Skeletal muscle satellite cell (primary cell): ENCODE data around the gene PDXK.

Experiments
- H3K27me3 ChIP-seq: 2 replicates; pipeline ENCODE4 v1.7.0; 2013; ENCODE audit warnings: low read length; ENCODE audit not compliant: control insufficient read depth, insufficient read depth
- H3K36me3 ChIP-seq: 2 replicates; pipeline ENCODE4 v1.7.0; 2013; ENCODE audit warnings: mild to moderate bottlenecking, control low read depth, low read length; ENCODE audit not compliant: insufficient read depth
- H3K4me1 ChIP-seq: 2 replicates; pipeline ENCODE4 v1.7.0; 2013; ENCODE audit warnings: low read length; ENCODE audit not compliant: control insufficient read depth, insufficient read depth
- H3K4me2 ChIP-seq: 2 replicates; pipeline ENCODE4 v1.7.0; 2013; ENCODE audit warnings: mild to moderate bottlenecking, low read length
- H3K4me3 ChIP-seq: 2 replicates; pipeline ENCODE4 v1.7.0; 2013; ENCODE audit warnings: low read length
- H3K9ac ChIP-seq: 2 replicates; pipeline ENCODE4 v1.7.0; 2013; ENCODE audit warnings: mild to moderate bottlenecking, low read depth, low read length, moderate library complexity
- H3K9me3 ChIP-seq: replicated peaks from 2 replicates; pipeline ENCODE4 v1.7.0; 2013; ENCODE audit warnings: mild to moderate bottlenecking, control low read depth, low read length

The PDXK gene

GRCh38 chr21:43770066-43770655, 51.2 kb downstream of the PDXK start:
- H3K4me2 ChIP-seq = no peak overlapping the region
- H3K4me3 ChIP-seq = no peak overlapping the region
- H3K9ac ChIP-seq = no peak overlapping the region
- H3K27me3 ChIP-seq = no peaks in the 10 kb centered on the region
- H3K4me1 ChIP-seq = peaks cover 18% of the 10 kb centered on the region
- H3K9me3 ChIP-seq = no peaks in the 10 kb centered on the region
- H3K36me3 ChIP-seq = peaks cover 23% of the 10 kb centered on the region

DNA sequence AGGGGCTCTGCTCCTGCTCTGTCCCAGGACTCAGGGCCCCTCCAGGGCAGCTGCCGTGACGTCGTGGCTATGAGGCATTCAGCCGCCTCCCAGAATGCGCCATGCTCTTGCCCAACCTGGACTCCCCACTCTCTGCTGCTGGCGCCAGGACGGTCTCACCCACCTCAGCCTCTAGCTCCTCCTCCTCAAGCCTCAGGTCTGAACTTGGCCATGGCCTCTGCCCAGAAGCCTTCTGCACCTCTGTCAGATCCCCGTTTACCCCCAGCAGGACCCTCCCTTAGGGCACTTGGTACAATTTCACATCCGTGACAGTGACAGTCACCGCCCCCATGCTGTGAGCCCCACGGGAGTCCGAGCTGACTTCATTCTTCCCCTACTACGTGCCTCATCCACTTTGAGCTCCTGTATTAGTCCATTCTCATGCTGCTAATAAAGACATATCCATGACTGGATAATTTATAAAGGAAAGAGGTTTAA, 52.3 kb downstream of the PDXK start:
- Histone ChIP-seq H3K4me1 (peaks cover 21% of the 10 kb centered on the region), H3K9ac (no peak overlapping the region), H3K4me3 (no peak overlapping the region), H3K27me3 (no peaks in the 10 kb centered on the region), H3K36me3 (peaks cover 23% of the 10 kb centered on the region), H3K4me2 (no peak overlapping the region), H3K9me3 (no peaks in the 10 kb centered on the region)

DNA sequence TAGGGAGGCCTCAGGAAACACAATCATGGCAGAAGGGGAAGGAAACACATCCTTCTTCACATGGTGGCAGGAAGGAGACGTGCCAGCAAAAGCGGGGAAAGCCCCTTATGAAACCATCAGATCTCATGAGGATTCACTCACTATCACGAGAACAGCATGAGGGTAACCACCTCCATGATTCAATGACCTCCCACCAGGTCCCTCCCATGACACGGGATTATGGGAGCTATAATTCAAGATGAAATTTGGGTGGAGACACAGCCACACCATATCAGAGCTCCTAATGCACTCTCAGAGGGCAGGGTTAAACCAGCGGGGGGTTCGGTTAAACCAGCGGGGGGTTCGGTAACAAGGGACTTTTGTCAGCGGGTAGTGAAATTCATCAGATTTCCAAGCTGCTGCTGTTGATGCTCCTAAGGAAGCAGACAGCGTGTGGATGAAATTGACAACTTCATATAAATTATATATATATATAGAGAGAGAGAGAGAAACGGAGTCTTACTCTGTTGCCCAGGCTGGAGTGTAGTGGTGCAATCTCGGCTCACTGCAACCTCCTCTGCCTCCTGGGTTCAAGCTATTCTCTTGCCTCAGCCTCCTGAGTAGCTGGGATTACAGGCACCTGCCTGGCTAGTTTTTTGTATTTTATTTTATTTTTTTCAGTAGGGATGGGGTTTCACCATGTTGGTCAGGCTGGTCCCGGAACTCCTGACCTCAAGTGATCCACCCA, 52.9 kb downstream of the PDXK start:
- H3K36me3 ChIP-seq = peaks cover 23% of the 10 kb centered on the region
- H3K4me2 ChIP-seq = no peak overlapping the region
- H3K9me3 ChIP-seq = no peaks in the 10 kb centered on the region
- no peak overlapping the region for H3K4me3 ChIP-seq
- H3K9ac ChIP-seq = no peak overlapping the region
- H3K27me3 ChIP-seq = no peaks in the 10 kb centered on the region
- H3K4me1 ChIP-seq = peaks cover 21% of the 10 kb centered on the region

- no peaks in the 10 kb centered on the region for H3K9me3 ChIP-seq
- no peaks in the 10 kb centered on the region for H3K27me3 ChIP-seq
- H3K36me3 ChIP-seq = peaks cover 23% of the 10 kb centered on the region
- no peak overlapping the region for H3K4me2 ChIP-seq
- peaks cover 18% of the 10 kb centered on the region for H3K4me1 ChIP-seq
- H3K9ac ChIP-seq = no peak overlapping the region
- H3K4me3 ChIP-seq = no peak overlapping the region
Measured at GRCh38 chr21:43772425-43772821, 53.5 kb downstream of the PDXK start.

DNA sequence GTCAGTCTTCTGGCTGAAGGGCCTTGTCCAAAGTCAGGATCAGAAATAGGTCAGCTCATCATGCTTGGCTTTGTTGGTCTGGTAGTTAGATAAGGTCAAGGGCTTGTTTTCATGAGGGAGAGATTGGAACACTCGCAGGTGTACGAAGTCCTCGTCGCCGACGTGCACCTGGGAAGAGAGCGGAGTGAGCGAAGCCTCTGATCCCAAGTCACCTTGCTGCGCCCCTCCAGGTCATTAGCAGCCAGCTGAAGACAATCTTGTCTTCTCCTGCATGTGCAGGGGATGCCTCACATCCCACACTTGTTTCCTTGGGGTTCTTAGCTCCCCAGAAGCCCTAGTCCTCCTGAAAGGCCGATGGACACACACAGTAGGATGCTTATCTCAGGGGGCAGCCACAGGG, 55.2 kb downstream of the PDXK start:
- peak overlapping the region; percentile 97 for H3K4me2 ChIP-seq
- no peaks in the 10 kb centered on the region for H3K27me3 ChIP-seq
- no peaks in the 10 kb centered on the region for H3K9me3 ChIP-seq
- peak overlapping the region; percentile 96 for H3K4me3 ChIP-seq
- no peak overlapping the region for H3K9ac ChIP-seq
- H3K4me1 ChIP-seq = peaks cover 6% of the 10 kb centered on the region
- peaks cover 23% of the 10 kb centered on the region for H3K36me3 ChIP-seq

GRCh38 chr21:43775190-43775589, 56.3 kb downstream of the PDXK start:
- Histone ChIP-seq H3K9ac (peak overlapping the region; percentile 94), H3K4me2 (peak overlapping the region; percentile 97)

GRCh38 chr21:43775795-43776430, 57.0 kb downstream of the PDXK start, which contains the start of gene CSTB:
Gene CSTB (minus strand): TSS chr21:43776308. CDS start chr21:43776269, 39 bp downstream.
- Histone ChIP-seq H3K27me3 (no peaks in the 10 kb centered on the region), H3K4me1 (peaks cover 6% of the 10 kb centered on the region), H3K4me3 (peak within 1 kb of the TSS; percentile 96), H3K36me3 (peaks cover 23% of the 10 kb centered on the region), H3K9ac (peak within 1 kb of the TSS; percentile 94), H3K9me3 (no peaks in the 10 kb centered on the region), H3K4me2 (peak within 1 kb of the TSS; percentile 97)

More at GRCh38 chr21:43775190-43775589, 56.3 kb downstream of the PDXK start:
- peaks cover 23% of the 10 kb centered on the region for H3K36me3 ChIP-seq
- no peaks in the 10 kb centered on the region for H3K27me3 ChIP-seq
- H3K4me3 ChIP-seq = peak overlapping the region; percentile 96
- no peaks in the 10 kb centered on the region for H3K9me3 ChIP-seq
- H3K4me1 ChIP-seq = peaks cover 6% of the 10 kb centered on the region

GRCh38 chr21:43777953-43778352, 59.0 kb downstream of the PDXK start:
- Histone ChIP-seq H3K9me3 (no peaks in the 10 kb centered on the region), H3K27me3 (no peaks in the 10 kb centered on the region), H3K4me1 (peaks cover 6% of the 10 kb centered on the region), H3K4me2 (no peak overlapping the region), H3K36me3 (peaks cover 18% of the 10 kb centered on the region), H3K4me3 (no peak overlapping the region), H3K9ac (no peak overlapping the region)

DNA sequence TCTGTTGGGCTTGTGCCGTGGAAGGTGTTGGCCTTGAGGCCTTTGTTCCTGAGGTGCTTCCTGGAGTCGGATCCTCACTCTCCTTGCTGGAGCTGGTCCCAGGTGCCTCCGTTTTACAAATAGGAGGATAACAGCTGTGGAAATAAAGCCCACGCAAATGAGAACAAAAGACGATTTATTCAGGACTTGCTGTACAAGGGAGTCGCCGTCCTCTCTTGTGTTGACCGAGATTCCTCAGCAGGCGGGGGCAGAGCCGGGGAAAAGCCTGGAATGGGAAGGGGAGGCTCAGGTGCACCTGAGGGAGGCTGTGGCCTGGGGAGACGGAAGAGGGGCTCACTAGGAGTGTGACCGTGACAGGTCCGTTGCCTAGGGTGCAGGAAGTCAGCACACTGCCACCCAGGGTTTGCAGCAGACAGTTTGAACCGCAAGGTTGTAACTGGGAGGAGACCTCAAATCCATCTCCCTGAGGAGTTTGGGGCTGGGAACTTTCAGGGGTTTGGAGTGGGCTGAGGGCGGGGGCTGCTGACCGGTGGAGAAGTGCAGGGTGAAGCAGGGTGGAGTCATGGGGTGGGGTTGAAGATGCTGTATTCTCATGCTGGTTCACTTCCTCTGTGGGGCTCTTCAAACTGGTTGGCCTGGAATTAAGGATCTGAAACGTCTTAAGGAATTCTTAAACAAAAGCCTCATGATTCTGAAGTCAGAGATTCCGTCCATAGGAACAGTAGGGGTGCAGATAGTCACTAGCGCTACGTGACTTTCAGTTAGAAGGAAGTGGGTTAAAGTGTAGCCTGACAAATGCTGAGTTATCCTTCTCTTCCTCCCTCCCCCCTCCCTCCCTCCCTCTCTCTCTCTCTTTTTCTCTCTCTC, 59.8 kb downstream of the PDXK start:
- H3K9me3 ChIP-seq = no peaks in the 10 kb centered on the region
- no peak overlapping the region for H3K4me3 ChIP-seq
- no peak overlapping the region for H3K9ac ChIP-seq
- peaks cover 6% of the 10 kb centered on the region for H3K4me1 ChIP-seq
- no peak overlapping the region for H3K4me2 ChIP-seq
- peaks cover 10% of the 10 kb centered on the region for H3K36me3 ChIP-seq
- no peaks in the 10 kb centered on the region for H3K27me3 ChIP-seq

DNA sequence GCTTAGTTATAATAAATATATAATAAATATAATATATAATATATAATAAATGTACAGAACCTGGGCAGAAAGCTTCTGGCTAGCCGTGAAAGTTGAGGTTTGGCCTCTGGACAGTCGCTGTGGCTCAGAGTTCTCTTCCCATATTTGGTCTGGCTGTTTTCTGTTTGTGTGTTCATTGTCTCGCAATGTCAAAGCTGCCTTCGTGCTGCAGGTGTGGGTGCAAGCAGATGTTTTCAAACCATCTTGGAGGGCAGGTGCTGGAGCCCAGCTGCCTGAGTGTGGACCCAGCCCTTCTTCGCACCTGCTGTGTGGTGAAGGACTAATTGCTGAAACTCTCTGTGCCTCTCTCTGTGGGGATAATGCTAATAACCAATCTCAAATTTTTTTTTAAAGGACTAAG, 60.7 kb downstream of the PDXK start:
- H3K27me3 ChIP-seq = no peaks in the 10 kb centered on the region
- peaks cover under 1% of the 10 kb centered on the region for H3K36me3 ChIP-seq
- H3K4me1 ChIP-seq = peaks cover 6% of the 10 kb centered on the region
- no peak overlapping the region for H3K4me2 ChIP-seq
- no peak overlapping the region for H3K4me3 ChIP-seq
- H3K9ac ChIP-seq = no peak overlapping the region
- H3K9me3 ChIP-seq = no peaks in the 10 kb centered on the region

DNA sequence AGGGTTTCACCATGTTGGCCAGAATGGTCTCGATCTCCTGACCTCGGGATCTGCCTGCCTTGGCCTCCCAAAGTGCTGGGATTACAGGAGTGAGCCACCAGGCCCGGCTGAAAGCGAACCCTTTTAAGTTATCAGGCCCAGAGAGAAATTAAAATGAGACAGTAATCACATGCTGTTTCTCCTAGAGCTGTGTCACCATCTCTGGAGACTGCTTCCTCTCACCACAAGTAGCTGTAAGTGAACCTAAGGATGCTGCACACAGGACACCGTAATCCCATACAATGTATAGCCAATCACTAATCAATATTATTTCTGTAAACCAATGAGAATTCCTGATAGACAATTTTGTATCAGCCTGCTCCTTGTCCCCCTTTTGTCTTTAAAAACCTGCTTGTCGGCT, 62.9 kb downstream of the PDXK start:
- Histone ChIP-seq H3K4me1 (no peaks in the 10 kb centered on the region), H3K27me3 (no peaks in the 10 kb centered on the region), H3K4me2 (no peak overlapping the region), H3K4me3 (no peak overlapping the region), H3K9me3 (no peaks in the 10 kb centered on the region), H3K9ac (no peak overlapping the region), H3K36me3 (no peaks in the 10 kb centered on the region)
